AG09319 (cell line): Measurements from ENCODE around the gene VSIG8.
"Not testable (repeated sequence)": the region's sequence is repeated elsewhere in the genome, so short reads cannot be mapped to it uniquely, and the experiment has no call there.

ENCODE experiments used
- DNase-seq: peaks from one replicate; pipeline ENCODE4 v3.0.0-alpha.2; 2010; ENCODE audit warnings: low read depth; ENCODE audit errors: extremely low read depth
- TF ChIP-seq, protein P1 (sequence below): IDR thresholded peaks from 2 replicates; pipeline ENCODE4 v1.5.1; 2011; ENCODE audit warnings: low read depth, mild to moderate bottlenecking, inconsistent platforms, low read length, moderate library complexity

Gene VSIG8, protein sequence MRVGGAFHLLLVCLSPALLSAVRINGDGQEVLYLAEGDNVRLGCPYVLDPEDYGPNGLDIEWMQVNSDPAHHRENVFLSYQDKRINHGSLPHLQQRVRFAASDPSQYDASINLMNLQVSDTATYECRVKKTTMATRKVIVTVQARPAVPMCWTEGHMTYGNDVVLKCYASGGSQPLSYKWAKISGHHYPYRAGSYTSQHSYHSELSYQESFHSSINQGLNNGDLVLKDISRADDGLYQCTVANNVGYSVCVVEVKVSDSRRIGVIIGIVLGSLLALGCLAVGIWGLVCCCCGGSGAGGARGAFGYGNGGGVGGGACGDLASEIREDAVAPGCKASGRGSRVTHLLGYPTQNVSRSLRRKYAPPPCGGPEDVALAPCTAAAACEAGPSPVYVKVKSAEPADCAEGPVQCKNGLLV

DNA sequence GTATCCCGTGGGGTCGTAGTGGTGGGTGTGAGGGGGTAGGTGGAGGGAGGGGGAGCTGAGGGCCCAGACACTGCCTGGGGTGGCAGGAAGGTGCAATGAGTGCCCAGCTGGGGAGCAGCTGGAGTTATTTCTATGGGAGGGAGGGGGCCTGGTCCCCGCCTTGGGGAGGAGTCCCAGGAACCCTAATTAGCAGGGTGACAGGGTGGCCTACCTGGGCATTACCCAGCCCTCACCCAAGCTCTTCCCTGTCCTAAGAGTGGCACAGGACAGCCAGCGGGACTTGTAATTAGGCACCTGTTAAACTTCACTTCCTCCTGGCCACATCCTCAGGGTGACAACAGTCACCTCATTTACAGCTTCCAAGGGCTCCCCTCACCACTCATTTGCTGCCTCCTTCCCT lies at the start of gene VSIG8:
TSS of gene VSIG8 (minus strand) at position 101 of the 400 bp plus-strand sequence. CDS start 136 bp downstream, outside the sequence.
- TF ChIP-seq, protein P1, sequence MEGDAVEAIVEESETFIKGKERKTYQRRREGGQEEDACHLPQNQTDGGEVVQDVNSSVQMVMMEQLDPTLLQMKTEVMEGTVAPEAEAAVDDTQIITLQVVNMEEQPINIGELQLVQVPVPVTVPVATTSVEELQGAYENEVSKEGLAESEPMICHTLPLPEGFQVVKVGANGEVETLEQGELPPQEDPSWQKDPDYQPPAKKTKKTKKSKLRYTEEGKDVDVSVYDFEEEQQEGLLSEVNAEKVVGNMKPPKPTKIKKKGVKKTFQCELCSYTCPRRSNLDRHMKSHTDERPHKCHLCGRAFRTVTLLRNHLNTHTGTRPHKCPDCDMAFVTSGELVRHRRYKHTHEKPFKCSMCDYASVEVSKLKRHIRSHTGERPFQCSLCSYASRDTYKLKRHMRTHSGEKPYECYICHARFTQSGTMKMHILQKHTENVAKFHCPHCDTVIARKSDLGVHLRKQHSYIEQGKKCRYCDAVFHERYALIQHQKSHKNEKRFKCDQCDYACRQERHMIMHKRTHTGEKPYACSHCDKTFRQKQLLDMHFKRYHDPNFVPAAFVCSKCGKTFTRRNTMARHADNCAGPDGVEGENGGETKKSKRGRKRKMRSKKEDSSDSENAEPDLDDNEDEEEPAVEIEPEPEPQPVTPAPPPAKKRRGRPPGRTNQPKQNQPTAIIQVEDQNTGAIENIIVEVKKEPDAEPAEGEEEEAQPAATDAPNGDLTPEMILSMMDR, result no peak
- no peak for DNase-seq

DNA sequence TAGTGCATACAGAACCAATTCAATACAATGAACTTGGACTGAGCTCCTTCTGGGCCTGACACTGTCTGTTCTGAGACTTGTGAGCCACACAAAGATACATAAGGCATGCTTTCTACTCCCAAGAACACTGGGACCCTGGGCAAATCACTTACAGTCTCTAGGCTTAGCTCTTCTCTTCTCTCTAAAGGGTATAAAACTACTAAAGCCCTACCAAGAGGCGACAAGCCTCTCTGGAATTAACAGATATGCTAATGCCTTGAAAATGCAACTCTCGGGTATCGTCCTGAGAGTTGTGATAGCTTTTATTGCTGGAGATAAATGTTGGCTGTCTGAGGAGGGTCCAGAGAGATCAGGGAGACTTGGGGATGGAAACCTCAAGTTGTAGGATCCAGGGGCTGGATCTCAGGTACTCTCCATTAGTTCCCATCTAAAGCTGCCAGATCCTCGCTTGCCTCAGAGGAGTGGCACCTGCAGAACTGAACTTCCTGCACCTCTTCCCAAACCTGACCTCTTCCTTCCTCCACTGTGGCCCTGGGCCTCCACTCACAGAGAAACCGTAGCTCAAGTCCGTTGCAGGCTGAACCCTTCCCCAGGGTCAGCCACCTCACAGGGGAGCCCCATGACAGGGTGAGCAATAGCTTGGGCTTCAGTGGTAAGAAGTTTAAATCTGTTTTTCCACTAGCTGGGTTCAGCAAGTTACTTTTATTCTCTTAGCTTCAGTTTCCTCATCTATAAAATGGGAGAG lies 49.0 kb upstream of the VSIG8 start:
- TF ChIP-seq, protein P1, result no peak
- no peak for DNase-seq

DNA sequence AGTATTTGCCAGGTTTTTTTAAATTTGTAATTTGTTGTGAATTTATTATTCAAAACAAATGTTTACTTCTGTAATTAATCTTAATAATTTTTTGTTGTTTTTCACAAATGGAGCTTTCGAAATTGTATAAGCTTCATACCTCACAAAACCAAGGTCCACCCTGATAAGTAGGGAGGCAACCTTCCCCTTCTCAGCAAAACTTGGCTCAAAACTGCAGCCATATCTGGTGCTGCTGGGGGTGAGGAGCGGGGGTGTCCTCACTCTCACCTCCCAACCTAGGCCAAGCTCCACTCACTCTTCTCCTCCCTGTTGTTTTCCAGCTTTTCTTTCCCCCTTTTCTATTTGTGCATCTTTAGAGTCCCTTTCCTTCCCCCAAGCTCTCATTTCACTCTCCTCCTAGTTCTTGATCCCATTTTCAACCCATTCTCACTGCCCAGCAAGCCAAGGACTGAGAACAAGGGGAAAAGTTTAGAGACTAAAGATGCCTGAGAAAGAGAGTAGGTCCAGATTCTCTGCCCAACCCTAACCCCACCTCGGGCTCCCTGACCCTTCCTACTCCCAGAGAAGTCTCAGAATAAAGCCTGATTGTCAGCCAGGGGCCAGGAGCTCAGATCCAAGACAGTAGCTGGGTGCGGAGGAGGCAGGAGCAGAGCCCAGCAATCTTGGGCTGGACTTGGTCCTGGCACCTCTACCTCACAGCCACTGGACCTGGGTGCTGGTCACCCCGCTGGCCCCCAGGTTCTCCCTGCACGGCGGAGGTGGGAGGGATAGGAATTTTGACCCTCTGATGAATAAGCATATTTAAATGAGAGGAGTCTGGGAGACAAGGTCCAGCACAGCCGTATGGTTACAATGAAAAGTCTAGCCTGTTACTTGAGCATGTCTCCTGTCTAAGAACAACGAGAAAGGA lies 45.8 kb upstream of the VSIG8 start:
- no peak for DNase-seq
- TF ChIP-seq, protein P1, result no peak

DNA sequence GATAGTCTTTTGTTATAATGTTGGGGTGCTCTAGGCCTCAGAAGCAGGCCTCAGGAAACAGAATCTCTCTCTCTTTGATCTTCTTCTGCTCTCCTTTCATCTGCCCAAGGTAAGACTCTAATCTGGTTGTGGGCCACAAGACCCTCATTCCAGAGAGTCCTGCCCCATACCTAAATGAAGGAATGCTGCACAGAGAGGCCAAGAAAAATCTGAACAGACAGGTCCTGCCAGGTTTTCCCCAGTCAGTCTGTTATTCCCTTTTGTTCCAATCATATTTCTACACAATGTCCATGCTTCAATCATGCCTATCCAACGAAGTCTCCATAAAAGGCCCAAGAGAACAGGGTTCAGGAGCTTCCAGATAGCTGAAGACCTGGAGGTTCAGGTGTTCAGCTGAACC lies 44.5 kb upstream of the VSIG8 start:
- DNase-seq, result no peak
- TF ChIP-seq, protein P1, result no peak

DNA sequence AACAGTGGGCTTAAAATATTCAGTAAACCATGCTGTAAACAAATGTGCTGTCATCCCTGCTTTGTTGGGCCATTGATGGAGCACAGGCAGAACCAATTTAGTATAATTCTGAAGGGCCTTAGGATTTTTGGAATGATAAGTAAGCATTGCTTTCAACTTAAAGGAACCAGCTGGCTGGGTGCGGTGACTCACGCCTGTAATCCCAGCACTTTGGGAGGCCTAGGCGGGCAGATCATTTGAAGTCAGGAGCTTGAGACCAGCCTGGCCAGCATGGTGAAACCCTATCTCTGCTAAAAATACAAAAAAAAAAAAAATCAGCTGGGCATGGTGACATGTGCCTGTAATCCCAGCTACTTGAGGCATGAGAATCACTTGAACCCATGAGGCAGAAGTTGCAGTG lies 41.6 kb upstream of the VSIG8 start:
- not testable (repeated sequence) for DNase-seq

DNA sequence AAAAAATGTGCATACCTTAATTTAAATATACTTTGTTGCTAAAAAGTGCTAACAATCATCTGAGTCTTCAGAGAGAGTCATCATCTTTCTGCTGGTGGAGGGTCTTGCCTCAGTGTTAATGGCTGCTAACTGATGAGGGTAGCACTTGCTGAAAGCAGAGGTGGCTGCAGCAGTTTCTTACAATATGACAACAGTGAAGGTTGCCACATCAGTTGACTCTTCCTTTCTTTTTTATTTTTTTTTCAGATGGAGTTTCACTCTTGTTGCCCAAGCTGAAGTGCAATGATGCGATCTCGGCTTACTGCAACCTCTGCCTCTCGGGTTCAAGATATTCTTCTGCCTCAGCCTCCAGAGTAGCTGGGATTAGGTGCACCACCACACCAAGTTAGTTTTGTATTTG lies 40.1 kb upstream of the VSIG8 start:
- no peak for DNase-seq
- TF ChIP-seq, protein P1, result no peak

DNA sequence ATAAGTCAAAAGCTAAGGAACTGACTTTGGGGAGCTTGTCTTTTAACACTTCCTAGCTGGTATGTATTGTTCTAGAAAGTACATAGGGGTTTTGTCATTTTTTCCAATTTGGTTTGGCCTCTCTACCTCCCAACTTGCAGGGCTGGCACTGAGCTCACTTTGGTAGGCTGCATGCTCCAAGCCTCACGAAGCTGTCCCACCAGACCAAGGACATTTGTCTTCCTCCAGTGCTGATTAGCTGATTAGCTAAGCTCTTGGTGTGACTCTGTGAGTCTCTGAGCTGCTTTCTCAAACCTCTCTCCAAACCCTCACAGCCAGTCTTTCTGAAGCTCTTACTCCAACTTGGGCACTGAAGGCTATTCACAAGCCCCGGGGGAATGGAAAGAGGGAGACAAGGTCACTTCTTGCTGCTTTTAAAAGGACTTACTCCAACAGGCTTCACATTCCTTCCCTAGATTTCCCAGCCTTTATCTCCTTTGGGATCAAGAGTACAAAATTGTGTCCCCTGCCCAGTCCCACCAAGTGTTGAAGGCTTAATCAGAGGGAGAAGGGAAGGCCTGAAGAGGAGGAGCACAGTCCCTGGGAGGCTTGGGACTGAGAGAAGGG lies 38.4 kb upstream of the VSIG8 start:
- no peak for DNase-seq
- TF ChIP-seq, protein P1, result no peak
